GM23248 (cell line): ENCODE results near the gene TIAM2. TPM values are rescaled to one million over a fixed set of nuclear protein-coding genes. Genes with fewer than 3 reads are reported as not detected.

Source experiments
- DNase-seq: peaks from one replicate; pipeline ENCODE4 v3.0.0-alpha.2; 2015
- H2AFZ ChIP-seq: fragments of 200-600 bp; sonication (generic); 2 replicates; pipeline ENCODE4 v1.6.1; 2016; ENCODE audit warnings: antibody characterized with exemption
- H3F3A ChIP-seq: fragments of 200-600 bp; sonication (generic); 2 replicates; pipeline ENCODE4 v1.6.1; 2016; ENCODE audit warnings: mild to moderate bottlenecking, antibody characterized with exemption, mixed run types; ENCODE audit not compliant: insufficient read depth
- H3K27ac ChIP-seq: fragments of 200-600 bp; sonication (generic); 2 replicates; pipeline ENCODE4 v1.5.1; 2016; ENCODE audit warnings: mild to moderate bottlenecking
- H3K27me3 ChIP-seq: fragments of 200-600 bp; sonication (generic); replicated peaks from 2 replicates; pipeline ENCODE4 v1.6.1; 2016; ENCODE audit warnings: mild to moderate bottlenecking; ENCODE audit not compliant: insufficient read depth
- H3K36me3 ChIP-seq: fragments of 200-600 bp; sonication (generic); 2 replicates; pipeline ENCODE4 v1.6.1; 2016; ENCODE audit warnings: low read depth, mild to moderate bottlenecking
- H3K4me1 ChIP-seq: fragments of 200-600 bp; sonication (generic); 2 replicates; pipeline ENCODE4 v1.6.1; 2016; ENCODE audit warnings: mild to moderate bottlenecking; ENCODE audit not compliant: insufficient read depth
- H3K4me2 ChIP-seq: fragments of 200-600 bp; sonication (generic); one replicate; pipeline ENCODE4 v1.6.1; 2016; ENCODE audit warnings: mild to moderate bottlenecking; ENCODE audit not compliant: unreplicated experiment
- H3K4me3 ChIP-seq: fragments of 200-600 bp; sonication (generic); 2 replicates; pipeline ENCODE4 v1.5.1; 2016; ENCODE audit warnings: mild to moderate bottlenecking
- H3K79me2 ChIP-seq: fragments of 200-600 bp; sonication (generic); 2 replicates; pipeline ENCODE4 v1.6.1; 2016; ENCODE audit warnings: mild to moderate bottlenecking; ENCODE audit not compliant: insufficient read depth
- H3K9ac ChIP-seq: fragments of 200-600 bp; sonication (generic); 2 replicates; pipeline ENCODE4 v1.6.1; 2016; ENCODE audit warnings: mild to moderate bottlenecking
- H3K9me2 ChIP-seq: fragments of 200-600 bp; sonication (generic); 2 replicates; pipeline ENCODE4 v1.6.1; 2016; ENCODE audit warnings: mixed run types, mild to moderate bottlenecking, moderate library complexity; ENCODE audit not compliant: insufficient read depth
- H3K9me3 ChIP-seq: fragments of 200-600 bp; sonication (generic); one replicate; pipeline ENCODE4 v1.6.1; 2017; ENCODE audit warnings: low read depth
- H4K20me1 ChIP-seq: fragments of 200-600 bp; sonication (generic); 2 replicates; pipeline ENCODE4 v1.6.0; 2016; ENCODE audit not compliant: insufficient read depth
- EZH2 ChIP-seq: fragments of 200-600 bp; sonication (generic); IDR thresholded peaks from 2 replicates; pipeline ENCODE4 v1.6.1; 2018; ENCODE audit warnings: antibody characterized with exemption, mild to moderate bottlenecking; ENCODE audit not compliant: insufficient read depth, poor library complexity, severe bottlenecking
- EZH2phosphoT487 ChIP-seq: fragments of 200-600 bp; sonication (generic); IDR thresholded peaks from 2 replicates; pipeline ENCODE4 v1.6.1; 2018; ENCODE audit warnings: antibody characterized with exemption, moderate library complexity, mild to moderate bottlenecking, low read depth; ENCODE audit not compliant: insufficient read depth
- WGBS, 2 experiments: methylation state at CpG; one replicate each; pipeline ENCODE4 v1.1.6; 2015 to 2017; ENCODE audit warnings: low lambda C conversion rate in 2 of 2, low coverage in 1 of 2; ENCODE audit errors: missing lambda C conversion rate in 2 of 2; 5-methylcytosine and 5-hydroxymethylcytosine counted together
- in situ Hi-C: fragments of 300-500 bp; cut with MboI; formaldehyde crosslinking; loops from 2 replicates; pipeline ENCODE4 v1.15.0; 2020
- polyA plus RNA-seq: library from polyadenylated mRNA; unstranded; fragments of >200 nt; fragmentation: Nextera tagmentation; extraction: Ambion mirVana; gene quantifications from 2 replicates; pipeline ENCODE4 v1.2.1, GENCODE V29; 2016
- total RNA-seq: library from RNA; depleted of rRNA; stranded (reverse); fragments of >200 nt; shearing (Covaris generic); gene quantifications from 2 replicates; pipeline ENCODE4 v1.2.3, GENCODE V29; 2014

The TIAM2 gene
- total and polyA plus RNA-seq, 2 experiments from 2014 or later, result 2.4 to 2.6 TPM

GRCh38 chr6:155155787-155156447 is 160.8 kb downstream of the TIAM2 start:
- TF ChIP-seq EZH2phosphoT487 (no peak), EZH2 (no peak)
- Histone ChIP-seq H3K27me3 (no peaks in the 10 kb centered on the region), H2AFZ (no peak overlapping the region), H3K4me1 (peaks cover 32% of the 10 kb centered on the region), H3K79me2 (no peaks in the 10 kb centered on the region), H3F3A (peaks cover 17% of the 10 kb centered on the region), H3K4me2 (no peak overlapping the region), H3K4me3 (no peak overlapping the region), H3K9me2 (no peaks in the 10 kb centered on the region), H4K20me1 (no peaks in the 10 kb centered on the region), H3K36me3 (no peaks in the 10 kb centered on the region), H3K9ac (no peak overlapping the region), H3K9me3 (no peaks in the 10 kb centered on the region), H3K27ac (no peak overlapping the region)
- in situ Hi-C loops, result no loop called here
- DNase-seq, result peak; percentile 12
- WGBS, 2 experiments, result 98 to 100% methylated on average over 10 of the region's 10 CpGs

DNA sequence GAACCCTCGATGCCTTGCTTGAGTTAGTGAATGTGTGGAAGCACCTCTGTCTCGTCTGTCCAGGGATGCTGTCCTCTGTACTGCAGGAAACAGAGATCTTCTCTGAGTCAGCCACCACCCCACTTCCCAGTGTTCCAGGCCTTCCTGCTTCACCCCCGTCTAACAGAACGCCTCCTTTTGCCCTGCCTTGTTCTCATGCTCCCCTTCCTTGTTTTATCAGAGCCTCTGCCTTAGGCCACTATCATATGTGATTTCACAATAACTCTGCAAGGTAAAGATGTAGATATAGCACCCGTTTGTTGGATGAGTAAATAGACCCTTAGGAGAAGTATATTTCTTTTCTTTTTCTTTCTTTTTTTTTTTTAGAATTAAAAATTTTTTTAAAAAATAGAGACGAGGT is 162.0 kb downstream of the TIAM2 start:
- Histone ChIP-seq H3K9me2 (no peaks in the 10 kb centered on the region), H2AFZ (no peak overlapping the region), H3K79me2 (no peaks in the 10 kb centered on the region), H3K4me2 (no peak overlapping the region), H3K27ac (no peak overlapping the region), H3K27me3 (no peaks in the 10 kb centered on the region), H3K9ac (no peak overlapping the region), H3K9me3 (no peaks in the 10 kb centered on the region), H3K4me3 (no peak overlapping the region), H3K36me3 (no peaks in the 10 kb centered on the region), H3K4me1 (peaks cover 32% of the 10 kb centered on the region), H3F3A (peaks cover 17% of the 10 kb centered on the region), H4K20me1 (no peaks in the 10 kb centered on the region)
- no peak for TF ChIP-seq EZH2
- no peak for TF ChIP-seq EZH2phosphoT487
- no peak for DNase-seq
- in situ Hi-C loops, result no loop called here
- 91 to 93% methylated on average over 6 of the region's 6 CpGs for WGBS, 2 experiments

DNA sequence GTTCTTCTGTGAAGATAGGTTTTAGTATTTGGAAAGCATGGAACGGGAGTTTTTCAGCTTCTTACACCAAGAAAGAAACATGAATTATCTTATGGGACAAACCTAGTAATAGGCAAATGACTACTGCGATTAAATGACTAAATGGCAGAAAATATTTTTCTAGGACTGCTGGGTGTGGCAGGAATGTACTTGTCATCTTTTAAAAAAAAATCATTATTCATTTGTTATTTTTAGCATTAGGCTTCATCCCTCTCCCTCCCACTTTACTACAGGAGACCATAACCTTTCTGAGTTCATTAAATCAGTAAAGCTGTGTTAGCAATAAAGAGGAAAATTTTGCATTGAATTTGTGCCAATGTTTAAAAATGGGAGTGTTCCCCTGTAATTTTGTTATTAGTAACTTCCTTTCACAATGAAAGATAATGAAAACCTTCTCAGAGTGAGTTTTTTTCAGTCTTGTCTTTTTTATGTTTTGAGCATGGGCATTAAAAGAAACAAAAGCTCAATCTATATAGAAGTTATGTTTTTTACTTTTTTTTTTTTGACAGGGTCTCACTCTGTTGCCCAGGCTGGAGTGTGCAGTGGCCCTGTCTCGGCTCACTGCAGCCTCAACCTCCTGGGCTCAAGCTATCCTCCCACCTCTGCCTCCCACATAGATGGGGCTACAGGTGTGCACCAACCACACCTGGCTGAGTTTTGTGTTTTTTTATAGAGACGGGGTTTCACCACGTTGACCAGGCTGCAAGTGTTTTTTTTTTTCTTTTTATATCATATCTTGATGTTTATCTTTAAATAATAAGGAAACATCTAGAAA is 163.1 kb downstream of the TIAM2 start:
- in situ Hi-C loops, result no loop called here
- Histone ChIP-seq H4K20me1 (no peaks in the 10 kb centered on the region), H3K4me1 (peaks cover 32% of the 10 kb centered on the region), H3K36me3 (no peaks in the 10 kb centered on the region), H3K9me3 (no peaks in the 10 kb centered on the region), H3K4me3 (peak overlapping the region; percentile 37), H3K27me3 (no peaks in the 10 kb centered on the region), H3K27ac (peak overlapping the region; percentile 25), H3F3A (peaks cover 17% of the 10 kb centered on the region), H3K4me2 (peak overlapping the region; percentile 71), H3K9ac (peak overlapping the region; percentile 20; the same call in 1 of the 2 replicates), H3K79me2 (no peaks in the 10 kb centered on the region), H2AFZ (no peak overlapping the region), H3K9me2 (no peaks in the 10 kb centered on the region)
- TF ChIP-seq EZH2, result no peak
- no peak for TF ChIP-seq EZH2phosphoT487
- WGBS, 2 experiments, result 45 to 46% methylated on average over 5 of the region's 5 CpGs
- DNase-seq, result peak; percentile 75

GRCh38 chr6:155162682-155163081 is 167.6 kb downstream of the TIAM2 start:
- no peak overlapping the region for H3K27ac ChIP-seq
- no peak overlapping the region for H3K9ac ChIP-seq
- in situ Hi-C loops, result no loop called here
- no peaks in the 10 kb centered on the region for H3K9me2 ChIP-seq
- H3K79me2 ChIP-seq, result no peaks in the 10 kb centered on the region
- no peaks in the 10 kb centered on the region for H3K9me3 ChIP-seq
- no peak overlapping the region for H3K4me2 ChIP-seq
- DNase-seq, result no peak
- no peaks in the 10 kb centered on the region for H4K20me1 ChIP-seq
- 64 to 65% methylated on average over 3 of the region's 3 CpGs for WGBS, 2 experiments
- H3K4me1 ChIP-seq, result peaks cover 12% of the 10 kb centered on the region
- H2AFZ ChIP-seq, result no peak overlapping the region
- no peak overlapping the region for H3K4me3 ChIP-seq
- no peaks in the 10 kb centered on the region for H3K36me3 ChIP-seq
- H3F3A ChIP-seq, result peaks cover 8% of the 10 kb centered on the region
- TF ChIP-seq EZH2, result no peak
- no peak for TF ChIP-seq EZH2phosphoT487
- no peaks in the 10 kb centered on the region for H3K27me3 ChIP-seq
